ENCODE results near the gene TMSB15A. TPM values are rescaled to one million over a fixed set of nuclear protein-coding genes. Genes with fewer than 3 reads are reported as not detected.
"Not testable (repeated sequence)": the region's sequence is repeated elsewhere in the genome, so short reads cannot be mapped to it uniquely, and the experiment has no call there.

TMSB15A gene
- total and polyA plus RNA-seq, 9 donors = 11.2 to 22.8 (median 16.6) TPM

DNA sequence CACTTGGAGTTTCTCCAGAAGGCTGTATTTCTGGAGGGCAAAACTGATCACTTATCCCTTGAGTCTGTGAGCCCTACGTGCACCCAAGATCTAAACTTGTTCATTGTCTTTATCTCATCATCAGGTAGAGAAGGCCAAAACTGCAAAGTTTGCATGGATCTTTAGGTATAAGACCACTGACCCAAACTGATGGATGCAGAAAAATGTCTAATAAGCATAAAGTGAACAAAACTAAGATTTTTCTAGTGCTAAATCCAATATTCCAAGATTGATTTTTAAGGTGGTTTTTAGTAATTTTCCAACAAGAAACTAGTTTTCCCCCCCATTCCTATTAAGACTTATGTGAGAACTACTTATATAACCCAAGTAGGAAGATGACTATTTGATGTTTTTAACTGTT, 2.0 kb downstream of the TMSB15A start:
- peaks cover 14% of the 10 kb centered on the region for H3K27me3 ChIP-seq (ENCODE audit: control insufficient read depth, insufficient read depth, low read length)

DNA sequence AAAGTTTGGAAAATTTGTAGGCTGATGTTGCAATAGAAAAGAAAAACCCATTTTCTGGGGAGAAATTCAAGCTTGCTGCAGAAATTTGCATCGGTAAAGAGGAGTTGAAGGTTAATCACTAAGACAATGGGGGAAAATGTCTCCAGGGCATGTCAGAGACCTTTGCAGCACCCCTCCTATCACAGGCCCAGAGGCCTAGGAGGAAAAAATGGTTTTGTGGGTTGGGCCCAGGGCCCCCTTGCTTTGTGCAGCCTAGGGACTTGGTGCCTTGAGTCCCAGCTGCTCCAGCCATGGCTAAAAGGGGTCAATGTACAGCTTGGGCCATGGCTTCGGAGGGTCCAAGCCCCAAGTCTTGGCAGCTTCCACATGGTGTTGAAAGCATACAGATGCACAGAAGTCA, 17.8 kb downstream of the TMSB15A start:
- Histone ChIP-seq H3K4me3 (ENCODE audit: low read length) (no peak overlapping the region), H3K4me1 (ENCODE audit: control insufficient read depth, insufficient read depth, low read length) (no peaks in the 10 kb centered on the region)
- WGBS (ENCODE audit: insufficient coverage) = 88% methylated on average over 1 of the region's 2 CpGs

More for the DNA sequence above, 2.0 kb downstream of the TMSB15A start:
- Histone ChIP-seq H3K9me3 (replicated peaks; ENCODE audit: control insufficient read depth, low read depth, low read length) (no peaks in the 10 kb centered on the region), H3K4me1 (ENCODE audit: control insufficient read depth, insufficient read depth, low read length) (peaks cover 7% of the 10 kb centered on the region), H3K27ac (ENCODE audit: low read length) (no peak overlapping the region), H3K4me3 (ENCODE audit: low read length) (no peak overlapping the region), H3K36me3 (ENCODE audit: control insufficient read depth, insufficient read depth, low read length) (no peaks in the 10 kb centered on the region)
- WGBS (ENCODE audit: insufficient coverage) = 78% methylated on average over 1 of the region's 1 CpG
- DNase-seq = no peak

DNA sequence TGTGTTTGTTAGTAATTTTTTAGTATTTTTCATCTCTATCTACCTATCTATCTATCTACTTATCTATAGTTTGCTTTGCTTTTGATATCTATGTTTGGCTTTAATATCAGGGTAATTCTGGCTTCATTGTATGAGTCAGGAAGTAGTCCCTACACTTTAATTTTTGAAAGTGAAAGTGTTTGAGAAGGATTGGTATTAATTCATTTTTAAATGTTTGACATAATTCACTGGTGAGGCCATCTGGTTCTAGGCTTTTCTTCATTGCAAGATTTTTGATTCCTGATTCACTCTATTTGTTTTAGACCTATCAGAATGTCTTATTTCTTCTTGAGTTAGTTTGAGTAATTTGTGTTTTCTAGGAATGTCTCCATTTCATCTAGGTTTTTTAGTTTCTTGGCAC, 24.8 kb downstream of the TMSB15A start:
- Histone ChIP-seq H3K36me3 (ENCODE audit: control insufficient read depth, insufficient read depth, low read length) (no peaks in the 10 kb centered on the region), H3K9me3 (replicated peaks; ENCODE audit: control insufficient read depth, low read depth, low read length) (no peaks in the 10 kb centered on the region), H3K4me3 (ENCODE audit: low read length) (no peak overlapping the region), H3K27ac (ENCODE audit: low read length) (no peak overlapping the region), H3K27me3 (ENCODE audit: control insufficient read depth, insufficient read depth, low read length) (peaks cover 6% of the 10 kb centered on the region), H3K4me1 (ENCODE audit: control insufficient read depth, insufficient read depth, low read length) (no peaks in the 10 kb centered on the region)
- DNase-seq = no peak

More for the DNA sequence above, 17.8 kb downstream of the TMSB15A start:
- Histone ChIP-seq H3K27me3 (ENCODE audit: control insufficient read depth, insufficient read depth, low read length) (peaks cover 13% of the 10 kb centered on the region), H3K9me3 (replicated peaks; ENCODE audit: control insufficient read depth, low read depth, low read length) (peaks cover 3% of the 10 kb centered on the region), H3K36me3 (ENCODE audit: control insufficient read depth, insufficient read depth, low read length) (no peaks in the 10 kb centered on the region), H3K27ac (ENCODE audit: low read length) (no peak overlapping the region)
- no peak for DNase-seq

DNA sequence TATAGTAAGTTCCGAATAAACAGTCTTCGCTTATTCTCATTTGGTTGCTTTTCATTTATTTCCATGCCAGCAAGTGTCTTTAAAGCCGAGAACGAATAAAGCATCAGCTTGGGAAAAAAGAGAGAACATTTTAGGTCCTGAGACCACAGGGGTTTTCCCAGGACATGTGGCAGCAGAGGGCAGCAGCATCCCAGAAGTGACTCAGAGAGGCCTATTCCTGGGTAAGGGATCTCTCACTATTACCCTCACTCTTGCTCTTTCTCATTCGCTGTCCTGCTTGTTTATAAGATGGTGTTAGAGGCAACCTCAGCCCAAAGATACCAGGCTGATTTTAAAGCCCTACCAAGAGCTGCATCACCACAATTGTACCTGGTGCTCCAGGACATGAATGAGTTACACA, 37.8 kb downstream of the TMSB15A start:
- not testable (repeated sequence) for DNase-seq; H3K4me1 ChIP-seq (ENCODE audit: control insufficient read depth, insufficient read depth, low read length)

DNA sequence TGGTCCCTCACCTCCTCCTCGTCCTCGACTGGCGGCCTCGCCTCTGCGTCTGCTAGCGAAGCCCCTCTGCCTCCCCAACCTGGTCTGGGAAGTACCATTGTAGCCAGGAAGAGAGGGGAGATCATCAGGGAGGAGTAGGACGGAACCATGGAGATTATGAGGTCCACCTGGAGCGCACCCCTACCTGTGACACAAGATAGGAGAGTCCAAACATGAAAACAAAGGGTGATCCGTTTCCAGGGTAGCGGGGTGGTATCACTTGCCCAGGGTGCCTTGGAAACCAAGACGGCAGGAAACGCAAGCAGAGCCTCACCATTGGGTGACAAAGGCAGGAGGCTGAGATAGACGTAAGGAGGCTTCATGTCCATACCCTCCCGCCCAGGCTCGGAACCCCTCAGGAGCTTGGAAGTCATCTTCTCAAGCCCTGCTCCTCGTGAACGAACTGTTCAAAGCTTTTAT, 44.7 kb downstream of the TMSB15A start, which contains the start of gene TCP11X2:
TCP11X2 (minus strand) TSS at position 51 of the 459 bp plus-strand sequence.
- not testable (repeated sequence) for DNase-seq; H3K27me3 ChIP-seq (ENCODE audit: control insufficient read depth, insufficient read depth, low read length); H3K27ac ChIP-seq (ENCODE audit: low read length); H3K36me3 ChIP-seq (ENCODE audit: control insufficient read depth, insufficient read depth, low read length); H3K9me3 ChIP-seq (replicated peaks; ENCODE audit: control insufficient read depth, low read depth, low read length); H3K4me1 ChIP-seq (ENCODE audit: control insufficient read depth, insufficient read depth, low read length); H3K4me3 ChIP-seq (ENCODE audit: low read length)
- no CpG with 5 or more reads among the region's 17 CpGs for WGBS (ENCODE audit: insufficient coverage)

More for the DNA sequence above, 37.8 kb downstream of the TMSB15A start:
- H3K36me3 ChIP-seq (ENCODE audit: control insufficient read depth, insufficient read depth, low read length); H3K27ac ChIP-seq (ENCODE audit: low read length); H3K9me3 ChIP-seq (replicated peaks; ENCODE audit: control insufficient read depth, low read depth, low read length); H3K27me3 ChIP-seq (ENCODE audit: control insufficient read depth, insufficient read depth, low read length); H3K4me3 ChIP-seq (ENCODE audit: low read length): not testable (repeated sequence)
- no CpG with 5 or more reads among the region's 5 CpGs for WGBS (ENCODE audit: insufficient coverage)

DNA sequence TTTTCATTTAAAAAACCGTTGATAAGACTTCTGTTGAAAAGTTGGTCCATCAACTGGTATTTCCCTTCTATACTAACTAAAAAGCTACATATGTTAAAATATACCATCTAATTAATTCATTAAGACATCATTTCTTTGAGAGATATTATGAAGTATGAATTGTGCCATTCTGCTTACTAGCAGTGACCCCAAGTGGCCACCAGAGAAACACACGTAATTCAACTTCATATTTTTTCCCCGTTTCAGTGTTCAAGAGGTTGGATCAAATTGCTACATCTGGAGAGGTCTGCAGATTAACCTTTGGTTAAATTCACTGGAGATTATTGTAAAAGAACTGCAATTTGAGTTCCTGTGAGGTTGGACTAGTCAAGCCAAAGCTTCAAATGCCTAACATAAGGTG, 46.3 kb downstream of the TMSB15A start:
- H3K27ac ChIP-seq (ENCODE audit: low read length); H3K4me1 ChIP-seq (ENCODE audit: control insufficient read depth, insufficient read depth, low read length); H3K27me3 ChIP-seq (ENCODE audit: control insufficient read depth, insufficient read depth, low read length); H3K9me3 ChIP-seq (replicated peaks; ENCODE audit: control insufficient read depth, low read depth, low read length); DNase-seq; H3K4me3 ChIP-seq (ENCODE audit: low read length); H3K36me3 ChIP-seq (ENCODE audit: control insufficient read depth, insufficient read depth, low read length): not testable (repeated sequence)
- WGBS (ENCODE audit: insufficient coverage) = no CpG with 5 or more reads among the region's 3 CpGs

Other genes starting within 250 kb of the TMSB15A start
- not detected for gene NXF2B, start 76.7 kb downstream of the TMSB15A start, total RNA-seq
- not detected for gene NXF2B, start 76.7 kb downstream of the TMSB15A start, polyA plus RNA-seq (ENCODE audit: insufficient read depth in 1 of 8, insufficient read length in 8 of 8, low replicate concordance in 1 of 8)
- gene TCP11X2, start 44.9 kb downstream of the TMSB15A start, total RNA-seq = not detected
- not detected for gene TCP11X2, start 44.9 kb downstream of the TMSB15A start, polyA plus RNA-seq (ENCODE audit: insufficient read depth in 1 of 8, insufficient read length in 8 of 8, low replicate concordance in 1 of 8)
- gene ARMCX5, start 82.8 kb upstream of the TMSB15A start, total RNA-seq = 13.4 TPM
- 10 to 100 TPM in 1 of 8 donors, 1 to 10 TPM in 7; 4.1 to 10.3 (median 7.3) TPM for gene ARMCX5, start 82.8 kb upstream of the TMSB15A start, polyA plus RNA-seq (ENCODE audit: insufficient read depth in 1 of 8, insufficient read length in 8 of 8, low replicate concordance in 1 of 8)
- 11.7 TPM for gene GPRASP1, start 134.7 kb upstream of the TMSB15A start, total RNA-seq
- gene GPRASP1, start 134.7 kb upstream of the TMSB15A start, polyA plus RNA-seq (ENCODE audit: insufficient read depth in 1 of 8, insufficient read length in 8 of 8, low replicate concordance in 1 of 8) = 10 to 100 TPM in 7 of 8 donors, 1 to 10 TPM in 1; 7.9 to 14.9 (median 11.6) TPM
- gene GPRASP2, start 195.7 kb upstream of the TMSB15A start, total RNA-seq = 27.9 TPM
- gene GPRASP2, start 195.7 kb upstream of the TMSB15A start, polyA plus RNA-seq (ENCODE audit: insufficient read depth in 1 of 8, insufficient read length in 8 of 8, low replicate concordance in 1 of 8) = 10 to 100 TPM; 15.2 to 27.5 (median 20.7) TPM
- gene GPRASP3, start 204.0 kb upstream of the TMSB15A start, total RNA-seq = 5.2 TPM
- 1 to 10 TPM; 5.1 to 9.5 (median 7.5) TPM for gene GPRASP3, start 204.0 kb upstream of the TMSB15A start, polyA plus RNA-seq (ENCODE audit: insufficient read depth in 1 of 8, insufficient read length in 8 of 8, low replicate concordance in 1 of 8)